Limb (tissue), 2 donors: ENCODE data around the gene RNF157.

ENCODE experiments used
- DNase-seq, 2 donors: peaks; one replicate each; pipeline ENCODE4 v3.0.0-alpha.2; 2016; ENCODE audit errors: extremely low spot score in 2 of 2

RNF157 gene

GRCh38 chr17:76240461-76241203 lies at the start of gene RNF157:
Gene RNF157 (minus strand): TSS chr17:76240493. CDS start chr17:76240240, 253 bp downstream.
- peak; percentile 51 to 79 for DNase-seq

GRCh38 chr17:76281573-76282371 lies 41.5 kb upstream of the RNF157 start:
- DNase-seq: no peak

DNA sequence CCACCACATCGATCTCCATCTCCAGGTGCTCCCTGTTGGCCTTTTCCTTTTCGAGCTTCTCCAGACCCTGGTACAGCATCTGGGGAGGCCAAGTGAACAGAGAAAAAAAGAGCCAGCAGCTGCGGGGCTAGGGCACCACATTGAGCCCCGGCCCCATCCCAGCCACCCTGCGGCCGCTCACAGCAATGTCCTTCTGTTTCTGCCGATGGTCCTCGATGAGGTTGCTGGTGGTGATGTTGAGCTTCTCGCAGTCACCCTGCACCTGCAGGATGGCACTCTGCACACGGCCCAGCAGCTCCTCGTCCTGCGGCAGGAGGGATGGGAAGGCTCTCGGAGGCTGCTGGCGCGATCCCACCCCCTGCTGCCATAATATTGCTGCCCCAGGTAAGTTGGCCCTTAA lies 40.4 kb upstream of the RNF157 start:
- no peak for DNase-seq

DNA sequence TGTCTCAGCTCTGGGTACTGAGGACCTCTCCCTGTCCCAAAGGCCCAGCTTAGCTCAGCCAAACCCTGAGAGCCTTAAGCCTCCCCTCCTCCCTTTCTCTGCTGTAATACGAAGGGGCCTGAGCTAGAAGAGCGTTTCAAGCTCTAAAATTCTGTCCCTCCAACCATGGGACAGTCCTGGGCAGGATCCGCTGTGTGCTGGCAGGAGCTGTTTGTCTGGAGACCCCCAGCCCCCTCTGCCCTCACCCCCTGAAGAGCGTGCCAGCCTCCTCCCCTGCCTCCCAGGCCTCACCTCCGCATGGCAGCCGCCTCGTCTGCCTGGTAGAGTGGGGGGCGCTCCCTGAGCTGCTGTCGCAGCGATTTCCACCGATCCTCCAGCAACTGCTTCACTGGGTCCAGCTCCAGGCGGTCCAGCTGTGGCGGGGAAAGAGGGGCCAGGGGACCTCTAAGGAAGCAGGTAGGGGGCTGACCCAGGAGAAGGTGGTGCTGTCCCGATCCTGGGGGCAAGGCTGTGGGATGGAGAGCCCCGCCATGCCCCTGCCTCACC lies 39.5 kb upstream of the RNF157 start:
- DNase-seq: no peak

DNA sequence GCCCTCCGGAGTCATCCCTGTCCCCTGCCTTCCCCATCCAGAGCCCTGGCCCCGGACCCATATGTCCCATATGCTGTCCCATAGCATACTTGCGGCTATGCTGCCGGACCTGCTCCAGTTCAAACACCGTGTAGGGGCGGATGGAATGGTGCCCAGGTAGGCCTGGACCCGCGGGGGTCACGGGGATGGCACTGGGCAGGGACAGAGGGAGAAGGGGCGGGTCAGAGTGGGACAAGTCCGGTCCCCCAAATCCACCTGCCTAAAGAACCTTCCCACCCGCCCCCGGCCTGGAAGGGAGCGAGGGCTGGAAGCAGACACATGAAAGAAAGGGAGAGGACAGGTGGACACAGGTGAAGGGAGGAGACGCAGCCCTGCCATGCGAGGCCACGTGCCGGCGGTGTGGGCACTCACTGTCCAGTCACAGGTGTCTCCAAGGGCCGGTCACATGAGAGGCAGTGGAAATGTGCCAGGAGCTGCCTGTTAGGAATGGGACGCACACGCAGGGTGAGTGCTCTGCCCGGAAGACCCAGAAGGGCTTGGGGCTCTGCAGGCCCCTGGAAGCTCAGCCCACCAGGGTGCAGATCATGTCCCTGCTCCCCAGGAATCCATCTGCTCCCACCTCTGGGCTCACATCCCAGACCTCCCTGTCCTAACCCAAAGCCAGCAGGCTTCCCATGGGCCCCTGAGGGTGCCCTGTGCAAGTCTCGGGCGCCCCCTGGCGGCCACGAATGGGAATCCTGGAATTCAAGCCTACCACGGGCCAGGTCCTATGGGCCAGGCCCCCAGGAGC lies 38.9 kb upstream of the RNF157 start:
- peak; percentile 81 to 91 for DNase-seq

GRCh38 chr17:76278268-76278908 lies 38.1 kb upstream of the RNF157 start:
- no peak for DNase-seq

- DNase-seq: no peak
Observed at GRCh38 chr17:76277300-76278267, 37.3 kb upstream of the RNF157 start.

DNA sequence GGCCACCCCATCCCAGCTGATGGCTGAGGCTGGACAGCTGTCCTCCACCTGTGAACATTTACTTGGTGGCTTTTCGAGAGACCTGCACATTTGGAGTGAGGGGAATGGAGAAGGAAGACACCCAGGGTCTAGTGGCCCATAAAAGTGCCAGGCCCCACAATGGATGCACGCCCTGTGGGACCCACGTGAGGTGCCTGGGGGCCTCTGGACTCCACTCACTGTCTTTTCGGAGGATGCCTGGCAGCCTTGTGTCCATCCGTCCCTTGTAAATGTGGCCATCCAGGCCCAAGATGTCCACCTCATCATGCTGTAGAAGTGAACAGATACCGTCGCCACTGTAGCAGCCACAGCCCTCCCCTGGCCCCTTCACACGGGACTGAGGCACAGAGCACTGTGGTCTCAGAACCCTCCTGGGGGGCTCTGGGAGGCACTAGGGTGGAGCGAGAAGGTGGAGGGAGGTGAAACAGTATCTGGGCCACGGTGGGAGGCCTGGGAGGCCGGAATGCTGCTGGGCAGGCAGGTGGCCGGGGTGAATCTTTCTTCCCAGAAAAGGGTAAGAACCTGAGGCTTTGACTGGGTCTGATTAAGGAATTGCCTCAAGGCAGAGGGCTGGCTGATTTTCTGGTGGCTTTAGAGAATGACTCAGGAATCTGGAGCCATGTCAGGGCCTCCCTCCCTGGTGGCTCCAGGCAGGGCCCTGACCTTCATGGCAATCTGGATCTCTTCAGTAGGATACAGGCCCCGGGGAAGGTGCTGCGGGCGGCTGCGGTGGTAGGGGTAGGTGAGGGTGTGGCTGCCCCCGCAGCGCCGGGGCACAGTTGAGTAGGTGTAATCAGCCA lies 36.4 kb upstream of the RNF157 start:
- no peak for DNase-seq

GRCh38 chr17:76276069-76276431 lies 35.8 kb upstream of the RNF157 start:
- no peak for DNase-seq

GRCh38 chr17:76275382-76276068 lies 35.2 kb upstream of the RNF157 start:
- no peak for DNase-seq

- DNase-seq: no peak
Observed at GRCh38 chr17:76274112-76274956, 34.0 kb upstream of the RNF157 start.

GRCh38 chr17:76273445-76274111 lies 33.3 kb upstream of the RNF157 start:
- DNase-seq: no peak

DNA sequence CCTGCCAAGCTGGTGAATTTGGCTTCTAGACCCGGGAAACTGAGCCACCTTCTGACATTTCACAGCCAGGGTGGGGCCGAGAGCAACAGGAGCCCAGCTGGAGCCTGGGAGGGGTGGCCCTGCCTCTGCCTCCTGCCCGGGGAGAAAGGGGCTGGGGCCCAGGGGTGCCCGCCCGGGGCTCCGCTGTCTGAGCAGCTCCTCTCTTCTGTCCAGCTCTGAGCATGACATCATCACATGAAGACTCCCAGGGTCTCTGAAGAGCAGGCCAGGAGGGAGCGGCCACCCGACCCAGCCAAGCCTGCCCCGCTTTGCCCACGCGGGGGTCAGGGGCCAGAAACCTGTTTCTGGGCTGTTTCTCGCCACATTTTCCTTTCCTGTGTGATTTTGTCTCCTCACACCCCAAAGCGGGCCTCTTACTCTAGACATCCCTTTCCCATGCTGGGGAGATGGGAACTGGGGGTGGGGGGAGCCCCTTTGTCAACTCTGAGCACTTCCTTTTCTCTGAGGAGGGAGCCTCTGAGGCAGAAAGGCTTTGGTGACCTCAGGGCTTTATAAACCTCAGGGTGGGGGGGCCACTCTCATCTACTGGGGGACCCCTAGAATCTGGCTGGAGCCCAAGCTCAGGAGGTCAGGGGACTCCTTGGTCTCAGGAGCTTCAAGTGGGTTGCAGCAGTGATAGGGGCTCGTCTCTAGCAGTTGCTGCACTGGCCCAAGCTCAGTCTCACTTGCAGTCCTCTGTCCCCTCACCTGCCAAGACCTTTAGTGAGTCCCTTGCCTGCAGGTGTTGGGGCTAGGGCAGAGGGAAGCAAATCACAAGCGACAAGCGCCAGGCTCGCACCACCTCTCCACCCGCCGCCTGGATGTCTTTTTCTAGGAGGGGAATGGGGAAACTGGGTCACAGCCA lies 32.5 kb upstream of the RNF157 start:
- DNase-seq: no peak

GRCh38 chr17:76271669-76272540 lies 31.6 kb upstream of the RNF157 start:
- DNase-seq: peak in 1 of 2 donors; percentile 70
